ENCODE results near the gene DENND1C.

Gene DENND1C

GRCh38 chr19:6453951-6454565 lies 27.5 kb downstream of the DENND1C start:
- in situ Hi-C loops (cut with HindIII; ENCODE audit: low sequenced_read_pairs), result no loop called here
- H3K4me3 ChIP-seq (ENCODE audit: low read depth, low read length), result no peak overlapping the region
- DNase-seq (ENCODE audit: low read depth), result no peak
- no peak for TF ChIP-seq CTCF (IDR thresholded peaks at IDR 0.05; ENCODE audit: low read depth, low read length, missing control alignments)

GRCh38 chr19:6452899-6453298 lies 28.7 kb downstream of the DENND1C start:
- no peak for DNase-seq (ENCODE audit: low read depth)
- H3K4me3 ChIP-seq (ENCODE audit: low read depth, low read length), result no peak overlapping the region
- in situ Hi-C loops (cut with HindIII; ENCODE audit: low sequenced_read_pairs), result no loop called here
- no peak for TF ChIP-seq CTCF (IDR thresholded peaks at IDR 0.05; ENCODE audit: low read depth, low read length, missing control alignments)

- no peak for TF ChIP-seq CTCF (IDR thresholded peaks at IDR 0.05; ENCODE audit: low read depth, low read length, missing control alignments)
- H3K4me3 ChIP-seq (ENCODE audit: low read depth, low read length), result no peak overlapping the region
- in situ Hi-C loops (cut with HindIII; ENCODE audit: low sequenced_read_pairs), result no loop called here
- DNase-seq (ENCODE audit: low read depth), result no peak
These were observed 29.4 kb downstream of the DENND1C start for GRCh38 chr19:6452223-6452614.

DNA sequence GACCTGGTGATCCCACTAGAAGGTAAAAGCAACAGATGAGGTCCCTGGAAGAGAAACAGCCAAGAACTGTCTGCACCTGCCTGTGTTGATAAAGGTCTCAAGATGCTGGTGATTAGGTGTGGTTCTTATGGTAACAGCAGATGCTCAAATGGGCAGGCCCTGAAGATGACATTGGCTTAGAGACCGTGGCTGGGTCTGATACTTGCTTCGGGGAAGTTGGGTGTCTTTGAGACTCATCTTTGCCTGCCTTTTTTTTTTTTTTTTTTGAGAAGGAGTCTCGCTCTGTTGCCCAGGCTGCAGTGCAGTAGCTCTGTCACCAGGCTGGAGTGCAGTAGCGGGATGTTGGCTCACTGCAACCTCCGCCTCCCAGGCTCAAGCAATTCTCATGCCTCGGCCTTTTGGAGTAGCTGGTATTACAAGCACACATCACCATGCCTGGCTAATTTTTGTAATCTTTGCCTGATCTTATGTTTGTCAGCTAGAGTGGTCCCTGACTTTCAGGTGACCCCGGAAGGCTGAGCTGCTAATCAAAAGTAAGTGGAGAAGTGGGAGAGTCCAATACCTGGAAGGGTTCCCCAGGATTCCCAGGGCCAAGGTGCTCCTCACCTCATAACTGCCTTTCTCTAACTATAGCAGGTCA lies 29.9 kb downstream of the DENND1C start:
- no peak overlapping the region for H3K4me3 ChIP-seq (ENCODE audit: low read depth, low read length)
- TF ChIP-seq CTCF (IDR thresholded peaks at IDR 0.05; ENCODE audit: low read depth, low read length, missing control alignments), result no peak
- in situ Hi-C loops (cut with HindIII; ENCODE audit: low sequenced_read_pairs), result no loop called here
- DNase-seq (ENCODE audit: low read depth), result no peak

- in situ Hi-C loops (cut with HindIII; ENCODE audit: low sequenced_read_pairs), result no loop called here
- DNase-seq (ENCODE audit: low read depth), result no peak
- TF ChIP-seq CTCF (IDR thresholded peaks at IDR 0.05; ENCODE audit: low read depth, low read length, missing control alignments), result no peak
- H3K4me3 ChIP-seq (ENCODE audit: low read depth, low read length), result no peak overlapping the region
These were observed 31.4 kb downstream of the DENND1C start for GRCh38 chr19:6450166-6450565.

DNA sequence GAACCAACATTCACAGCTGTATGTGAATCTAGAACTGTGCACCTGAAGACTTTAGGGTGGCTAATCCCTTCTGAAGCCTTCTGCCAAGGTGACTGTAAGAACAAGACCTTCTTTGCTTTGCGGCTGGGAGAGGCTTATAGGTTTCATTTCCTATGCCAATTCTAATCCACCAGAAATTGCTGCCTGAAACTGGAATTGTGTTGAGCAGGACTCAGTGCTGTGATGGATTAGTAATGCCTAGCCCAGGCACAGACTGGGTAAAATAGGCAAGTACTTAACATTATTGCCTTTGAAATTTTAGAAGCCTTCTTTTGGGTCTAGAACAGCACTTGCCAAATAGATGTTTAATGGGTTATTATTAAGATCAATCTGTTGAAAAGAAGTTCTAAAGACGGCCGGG lies 33.5 kb downstream of the DENND1C start:
- DNase-seq (ENCODE audit: low read depth), result no peak
- TF ChIP-seq CTCF (IDR thresholded peaks at IDR 0.05; ENCODE audit: low read depth, low read length, missing control alignments), result no peak
- in situ Hi-C loops (cut with HindIII; ENCODE audit: low sequenced_read_pairs), result no loop called here
- no peak overlapping the region for H3K4me3 ChIP-seq (ENCODE audit: low read depth, low read length)

Measured in astrocyte of the cerebellum (primary cell).